GM12873 (cell line): ENCODE data around the gene TRIO.

Experiments used
- CTCF ChIP-seq: IDR thresholded peaks from 2 replicates; pipeline ENCODE4 v1.5.1; 2012; ENCODE audit warnings: low read depth, mild to moderate bottlenecking, moderate library complexity, low read length, control low read depth; ENCODE audit not compliant: insufficient read depth; ENCODE audit errors: missing control alignments

TRIO gene

DNA sequence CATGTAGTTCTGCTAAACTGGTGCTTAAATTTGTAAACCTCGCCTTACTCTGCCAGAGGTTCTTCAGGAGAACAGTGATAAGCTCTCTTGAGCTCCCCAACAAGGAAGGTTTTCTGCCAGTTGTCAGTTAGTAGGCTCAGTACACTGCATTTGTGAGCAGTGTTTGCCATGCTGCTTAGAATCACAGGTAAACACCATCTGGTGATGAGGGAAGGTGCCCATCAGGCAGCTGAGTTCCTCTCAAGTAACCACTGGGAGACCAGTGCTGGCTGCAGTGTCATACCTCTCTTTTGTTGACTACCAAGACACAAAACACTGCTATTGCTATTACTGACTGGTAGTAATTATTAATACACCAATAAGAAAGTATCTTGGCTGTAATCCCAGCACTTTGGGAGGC lies 252.3 kb downstream of the TRIO start:
- no peak for TF ChIP-seq CTCF

DNA sequence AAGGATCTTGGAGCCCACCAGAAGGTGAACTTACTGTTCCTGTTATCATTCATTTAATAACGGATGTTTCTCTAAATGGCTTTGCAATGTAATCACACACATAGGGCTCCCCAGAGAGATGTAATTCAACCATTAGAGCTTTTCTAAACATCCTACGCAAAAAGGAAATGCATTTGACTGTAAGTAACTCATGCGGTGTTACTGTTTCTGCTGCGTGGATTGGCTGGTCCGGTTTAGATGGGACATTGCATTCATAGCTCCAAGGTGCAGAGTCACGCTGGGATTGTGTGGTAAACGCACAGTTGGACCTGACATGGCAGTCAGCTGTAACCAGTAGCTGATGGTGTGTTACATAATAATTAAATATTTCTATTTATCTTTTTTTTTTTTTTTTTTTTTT lies 252.9 kb downstream of the TRIO start:
- no peak for TF ChIP-seq CTCF

DNA sequence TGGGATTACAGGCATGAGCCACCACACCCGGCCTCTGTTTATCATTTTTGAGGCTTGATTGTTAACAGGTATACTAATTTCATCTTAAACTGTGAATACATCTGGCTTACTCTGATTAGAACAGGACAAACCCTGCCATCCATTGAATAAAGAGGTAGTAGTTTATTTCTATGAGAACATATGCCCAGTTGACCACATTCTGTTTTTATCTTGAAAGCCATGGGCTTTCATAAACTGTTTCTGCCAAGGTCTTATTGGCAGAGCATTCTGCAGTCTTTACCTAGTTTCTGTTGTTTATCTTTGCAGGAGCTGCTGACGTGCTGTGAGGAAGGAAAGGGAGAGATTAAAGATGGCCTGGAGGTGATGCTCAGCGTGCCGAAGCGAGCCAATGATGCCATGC lies 253.6 kb downstream of the TRIO start:
- TF ChIP-seq CTCF, result no peak

DNA sequence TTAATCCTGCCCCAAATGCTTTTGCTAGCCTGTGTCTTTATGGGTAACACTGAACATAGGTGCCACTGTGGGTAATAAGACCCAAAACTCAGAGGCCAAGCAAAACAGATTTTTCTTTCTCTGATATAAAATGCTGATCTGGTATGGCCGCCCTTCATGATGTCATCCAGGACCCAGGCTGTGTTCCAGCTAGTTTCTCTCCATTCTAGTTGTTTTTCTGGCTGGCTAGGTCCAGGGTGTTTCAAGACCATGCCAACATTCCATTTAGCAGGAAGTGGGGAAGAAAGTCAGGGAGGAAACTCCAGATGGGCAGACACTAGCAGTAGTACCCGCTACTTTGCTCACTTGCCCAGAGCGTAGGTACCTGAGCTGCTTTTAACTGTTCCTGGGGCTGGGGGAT lies 254.6 kb downstream of the TRIO start:
- no peak for TF ChIP-seq CTCF

- TF ChIP-seq CTCF, result peak; percentile 60
These were observed 256.0 kb downstream of the TRIO start for GRCh38 chr5:14399054-14399692.

- no peak for TF ChIP-seq CTCF
These were observed 256.9 kb downstream of the TRIO start for GRCh38 chr5:14400085-14400484.

- no peak for TF ChIP-seq CTCF
These were observed 257.5 kb downstream of the TRIO start for GRCh38 chr5:14400611-14401010.
